Measurements from ENCODE around the gene COMP.

- no peak for TF ChIP-seq EZH2 (IDR thresholded peaks at IDR 0.05; ENCODE audit: low read length, unreplicated experiment)
- no peak for TF ChIP-seq EZH2phosphoT487 (IDR thresholded peaks at IDR 0.05; ENCODE audit: borderline replicate concordance, low read length)
- TF ChIP-seq CTCF (conservative IDR thresholded peaks at IDR 0.05; ENCODE audit: low read depth, low read length) = no peak
These were observed 42.0 kb upstream of the COMP start for GRCh38 chr19:18833141-18833476.
